ENCODE measurements around the gene APBA1.

Gene APBA1

DNA sequence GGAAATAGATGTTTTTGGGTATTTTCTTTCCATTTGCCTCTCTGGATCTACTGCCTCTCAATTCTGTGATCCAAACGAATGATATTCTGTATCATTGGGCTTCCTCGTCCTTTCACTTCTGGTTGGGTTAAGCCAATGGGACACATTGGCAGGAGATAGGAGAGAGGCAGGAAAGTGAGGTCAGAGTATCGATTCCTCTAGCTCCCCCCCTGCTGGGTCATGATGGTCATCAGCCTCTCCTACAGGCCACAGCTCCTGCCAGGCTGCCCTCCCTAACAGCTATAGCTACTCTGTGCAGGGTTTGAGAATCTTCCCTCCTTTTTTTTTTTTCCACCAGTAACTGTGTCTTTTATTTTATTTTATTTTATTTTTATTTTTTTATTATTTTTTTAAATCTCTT lies 39.4 kb downstream of the APBA1 start:
- TF ChIP-seq, protein P1, sequence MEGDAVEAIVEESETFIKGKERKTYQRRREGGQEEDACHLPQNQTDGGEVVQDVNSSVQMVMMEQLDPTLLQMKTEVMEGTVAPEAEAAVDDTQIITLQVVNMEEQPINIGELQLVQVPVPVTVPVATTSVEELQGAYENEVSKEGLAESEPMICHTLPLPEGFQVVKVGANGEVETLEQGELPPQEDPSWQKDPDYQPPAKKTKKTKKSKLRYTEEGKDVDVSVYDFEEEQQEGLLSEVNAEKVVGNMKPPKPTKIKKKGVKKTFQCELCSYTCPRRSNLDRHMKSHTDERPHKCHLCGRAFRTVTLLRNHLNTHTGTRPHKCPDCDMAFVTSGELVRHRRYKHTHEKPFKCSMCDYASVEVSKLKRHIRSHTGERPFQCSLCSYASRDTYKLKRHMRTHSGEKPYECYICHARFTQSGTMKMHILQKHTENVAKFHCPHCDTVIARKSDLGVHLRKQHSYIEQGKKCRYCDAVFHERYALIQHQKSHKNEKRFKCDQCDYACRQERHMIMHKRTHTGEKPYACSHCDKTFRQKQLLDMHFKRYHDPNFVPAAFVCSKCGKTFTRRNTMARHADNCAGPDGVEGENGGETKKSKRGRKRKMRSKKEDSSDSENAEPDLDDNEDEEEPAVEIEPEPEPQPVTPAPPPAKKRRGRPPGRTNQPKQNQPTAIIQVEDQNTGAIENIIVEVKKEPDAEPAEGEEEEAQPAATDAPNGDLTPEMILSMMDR (IDR thresholded peaks at IDR 0.05; ENCODE audit: insufficient read depth, low read depth, low read length, missing control alignments): no peak
- DNase-seq (ENCODE audit: low read depth): no peak
- no peak overlapping the region for H3K4me3 ChIP-seq (ENCODE audit: low read depth, low read length)

DNA sequence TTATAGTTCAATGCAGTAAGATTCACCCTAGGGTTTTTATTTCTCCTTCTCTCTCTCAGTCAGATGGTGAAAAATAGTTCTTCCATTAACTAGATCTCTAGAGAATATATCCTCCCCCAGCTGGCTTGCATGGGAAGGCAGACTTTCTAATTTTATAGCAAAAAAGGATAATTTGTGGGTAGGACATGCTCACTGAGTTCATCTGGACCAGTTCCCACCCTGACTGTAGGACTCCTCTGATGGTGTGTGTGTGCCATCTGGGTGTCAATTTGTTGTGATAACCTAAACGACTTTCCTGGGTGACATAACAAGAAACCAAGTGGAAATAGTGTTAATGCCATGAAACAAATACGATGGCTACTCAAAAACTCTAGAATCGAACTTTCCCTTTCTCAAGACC lies 44.9 kb downstream of the APBA1 start:
- no peak for DNase-seq (ENCODE audit: low read depth)

DNA sequence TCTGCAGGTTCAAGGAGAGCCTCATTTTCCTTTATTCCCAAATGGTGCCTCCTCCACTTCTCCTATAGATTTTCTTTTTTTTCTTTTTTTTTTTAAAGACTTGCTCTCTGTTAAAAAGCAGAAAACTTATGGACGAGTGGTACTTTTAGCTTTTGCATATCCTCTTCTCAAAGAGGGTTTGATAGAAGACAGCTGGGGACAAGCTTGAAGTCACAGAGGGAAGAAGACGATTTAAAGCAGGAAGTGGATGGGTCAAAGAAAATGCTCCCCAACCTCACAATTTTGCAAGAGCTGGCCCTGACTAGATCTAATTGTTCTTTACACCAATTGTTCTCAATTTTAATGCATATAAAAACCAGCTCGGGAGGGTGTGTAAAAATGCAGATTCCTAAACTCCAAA lies 48.9 kb downstream of the APBA1 start:
- TF ChIP-seq, protein P1 (IDR thresholded peaks at IDR 0.05; ENCODE audit: insufficient read depth, low read depth, low read length, missing control alignments): no peak
- H3K4me3 ChIP-seq (ENCODE audit: low read depth, low read length): no peak overlapping the region
- no peak for DNase-seq (ENCODE audit: low read depth)

More for the DNA sequence above, 44.9 kb downstream of the APBA1 start:
- TF ChIP-seq, protein P1 (IDR thresholded peaks at IDR 0.05; ENCODE audit: insufficient read depth, low read depth, low read length, missing control alignments): no peak
- H3K4me3 ChIP-seq (ENCODE audit: low read depth, low read length): no peak overlapping the region

DNA sequence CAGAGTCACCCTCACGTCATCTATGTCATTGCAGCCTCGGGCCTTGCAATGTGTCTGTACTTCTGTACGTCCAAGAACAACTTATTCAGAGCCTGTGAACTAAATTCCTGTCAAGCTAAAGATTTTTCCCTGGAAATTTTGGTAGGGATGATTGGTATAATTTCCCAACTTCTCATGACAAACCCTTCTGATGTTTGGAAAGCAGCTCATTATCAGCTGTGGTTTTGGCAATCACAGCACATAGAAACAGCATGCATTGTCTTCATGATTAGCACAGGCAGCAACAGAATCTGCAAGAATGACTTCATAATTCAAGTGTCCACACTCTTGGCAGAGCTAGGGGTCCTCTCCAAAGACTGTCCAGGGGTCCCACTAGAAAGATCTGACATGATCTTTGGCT lies 49.5 kb downstream of the APBA1 start:
- no peak overlapping the region for H3K4me3 ChIP-seq (ENCODE audit: low read depth, low read length)
- TF ChIP-seq, protein P1 (IDR thresholded peaks at IDR 0.05; ENCODE audit: insufficient read depth, low read depth, low read length, missing control alignments): no peak
- no peak for DNase-seq (ENCODE audit: low read depth)

DNA sequence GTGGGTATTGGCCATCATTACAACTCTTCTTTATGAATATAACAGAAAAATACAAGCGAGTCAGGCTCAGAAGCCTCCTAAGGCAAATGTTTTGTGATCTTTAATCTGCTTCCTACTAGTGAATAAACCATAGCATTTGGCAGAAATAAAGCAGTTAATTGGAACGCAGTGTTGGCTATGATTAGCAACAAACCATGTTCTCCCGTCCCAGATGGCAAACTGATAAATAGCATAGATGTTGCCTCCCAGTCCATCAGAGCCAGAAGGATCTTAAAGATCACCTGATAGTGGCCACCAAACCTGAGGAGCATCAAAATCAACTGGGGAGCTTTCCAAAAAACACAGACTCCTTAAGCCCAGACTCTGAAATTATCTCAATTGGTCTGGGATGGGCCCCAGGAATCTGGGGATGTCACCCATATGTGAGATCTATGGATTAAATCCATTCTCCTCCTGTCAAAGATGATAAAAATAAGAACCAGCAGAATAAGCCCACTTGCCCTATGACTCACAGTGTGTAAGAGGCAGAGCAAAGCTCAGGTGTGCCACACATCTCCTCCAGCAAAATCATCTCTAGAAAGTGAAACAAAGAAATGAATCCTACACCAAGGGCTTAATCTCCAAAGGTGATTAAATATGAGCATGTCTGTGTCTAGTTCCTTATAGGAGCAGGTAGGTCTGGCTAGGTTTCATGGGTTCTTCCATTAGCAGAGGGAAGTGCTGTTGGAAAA lies 50.3 kb downstream of the APBA1 start:
- no peak for DNase-seq (ENCODE audit: low read depth)
- TF ChIP-seq, protein P1 (IDR thresholded peaks at IDR 0.05; ENCODE audit: insufficient read depth, low read depth, low read length, missing control alignments): no peak
- no peak overlapping the region for H3K4me3 ChIP-seq (ENCODE audit: low read depth, low read length)

DNA sequence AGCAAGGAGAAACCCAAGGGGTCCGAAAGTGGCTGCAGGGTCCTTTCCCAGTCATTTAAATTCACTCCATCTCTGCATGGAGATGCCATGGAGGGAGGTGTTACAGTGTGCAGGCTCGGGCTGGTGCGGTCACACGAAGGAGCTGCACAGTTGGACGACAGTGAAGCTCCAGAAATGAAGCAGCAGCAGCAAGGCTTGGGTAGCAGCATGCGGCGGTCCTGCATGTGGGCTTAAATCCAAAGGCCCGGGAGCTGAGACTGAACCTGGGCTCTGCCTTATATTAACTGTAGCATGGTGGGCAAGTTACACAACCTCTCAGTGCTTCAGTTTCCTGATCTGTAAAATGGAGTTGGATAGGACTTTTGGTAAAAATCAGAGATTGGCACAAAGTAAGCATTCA lies 51.4 kb downstream of the APBA1 start:
- DNase-seq (ENCODE audit: low read depth): no peak
- H3K4me3 ChIP-seq (ENCODE audit: low read depth, low read length): no peak overlapping the region
- TF ChIP-seq, protein P1 (IDR thresholded peaks at IDR 0.05; ENCODE audit: insufficient read depth, low read depth, low read length, missing control alignments): no peak

DNA sequence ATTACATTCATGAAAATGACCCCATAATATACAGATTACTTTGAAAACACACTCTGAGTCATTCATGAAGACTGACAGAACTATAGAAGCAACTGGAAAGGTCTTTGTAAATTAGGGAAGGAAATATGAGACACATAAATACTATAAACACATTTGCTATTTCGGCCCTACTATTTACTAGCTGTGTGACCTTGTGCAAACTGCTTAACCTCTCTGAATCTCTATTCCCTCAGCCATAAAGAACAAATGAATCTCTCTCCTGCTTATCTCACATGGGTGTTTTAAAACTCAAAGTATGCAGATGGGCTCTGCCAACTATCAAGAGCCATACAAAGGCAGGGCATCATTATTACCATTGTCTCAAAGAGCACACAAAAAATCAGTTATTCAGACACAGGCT lies 52.9 kb downstream of the APBA1 start:
- TF ChIP-seq, protein P1 (IDR thresholded peaks at IDR 0.05; ENCODE audit: insufficient read depth, low read depth, low read length, missing control alignments): no peak
- no peak overlapping the region for H3K4me3 ChIP-seq (ENCODE audit: low read depth, low read length)
- DNase-seq (ENCODE audit: low read depth): no peak

Data from GM12865 (cell line).